SK-N-SH treated with all-trans-retinoic acid at 6 μM for 48 hours (cell line): Measurements from ENCODE around the gene PRR35.

ENCODE experiments used
- ATAC-seq: fragments of 200-7000 bp; cut with Tn5 transposase; 3 replicates; pipeline ENCODE4 v1.9.1; 2020; ENCODE audit warnings: mild to moderate bottlenecking, moderate library complexity
- BACH2 ChIP-seq: fragments of 250-450 bp; sonication (Bioruptor Pico); IDR thresholded peaks from 2 replicates; pipeline ENCODE4 v1.9.0; 2021; ENCODE audit warnings: mild to moderate bottlenecking, borderline replicate concordance
- CREB5 ChIP-seq: fragments of 250-450 bp; sonication (Bioruptor Pico); IDR thresholded peaks from 2 replicates; pipeline ENCODE4 v1.5.1; 2020; ENCODE audit warnings: low read depth, mild to moderate bottlenecking, moderate library complexity
- ESRRG ChIP-seq: fragments of 250-450 bp; sonication (Bioruptor Pico); IDR thresholded peaks from 2 replicates; pipeline ENCODE4 v1.6.1; 2021; ENCODE audit warnings: mild to moderate bottlenecking
- PATZ1 ChIP-seq: fragments of 250-450 bp; sonication (Bioruptor Pico); IDR thresholded peaks from 2 replicates; pipeline ENCODE4 v1.8.0; 2020; ENCODE audit warnings: mild to moderate bottlenecking, moderate library complexity, borderline replicate concordance
- PPARA ChIP-seq: fragments of 250-450 bp; sonication (Bioruptor Pico); IDR thresholded peaks from 2 replicates; pipeline ENCODE4 v1.5.0; 2020; ENCODE audit warnings: mild to moderate bottlenecking, borderline replicate concordance
- RARB ChIP-seq: fragments of 250-450 bp; sonication (Bioruptor Pico); IDR thresholded peaks from 2 replicates; pipeline ENCODE4 v1.8.0; 2021; ENCODE audit warnings: mild to moderate bottlenecking, moderate library complexity
- SNAI2 ChIP-seq: fragments of 250-450 bp; sonication (Bioruptor Pico); IDR thresholded peaks from 2 replicates; pipeline ENCODE4 v1.5.0; 2020; ENCODE audit warnings: mild to moderate bottlenecking, moderate library complexity
- TCF4 ChIP-seq: fragments of 250-450 bp; sonication (Bioruptor Pico); IDR thresholded peaks from 2 replicates; pipeline ENCODE4 v1.8.0; 2021; ENCODE audit warnings: mild to moderate bottlenecking, moderate library complexity, borderline replicate concordance
- TOX ChIP-seq: fragments of 250-450 bp; sonication (Bioruptor Pico); IDR thresholded peaks from 2 replicates; pipeline ENCODE4 v1.8.0; 2021; ENCODE audit warnings: mild to moderate bottlenecking, moderate library complexity, borderline replicate concordance
- TSHZ2 ChIP-seq: fragments of 250-450 bp; sonication (Bioruptor Pico); IDR thresholded peaks from 2 replicates; pipeline ENCODE4 v1.5.0; 2020; ENCODE audit warnings: mild to moderate bottlenecking, moderate library complexity
- ZC3H10 ChIP-seq: fragments of 250-450 bp; sonication (Bioruptor Pico); IDR thresholded peaks from 2 replicates; pipeline ENCODE4 v1.5.1; 2021; ENCODE audit warnings: mild to moderate bottlenecking, moderate library complexity
- ZFP3 ChIP-seq: fragments of 250-450 bp; sonication (Bioruptor Pico); IDR thresholded peaks from 2 replicates; pipeline ENCODE4 v1.5.0; 2020; ENCODE audit warnings: mild to moderate bottlenecking, moderate library complexity
- ZFP30 ChIP-seq: fragments of 450-650 bp; formaldehyde crosslinking; IDR thresholded peaks from 2 replicates; pipeline ENCODE4 v1.5.0; 2022; ENCODE audit warnings: mild to moderate bottlenecking, moderate library complexity
- ZNF565 ChIP-seq: fragments of 450-650 bp; formaldehyde crosslinking; conservative IDR thresholded peaks from 2 replicates; pipeline ENCODE4 v1.5.0; 2020; ENCODE audit warnings: low read depth, mild to moderate bottlenecking, moderate library complexity
- ZNF70 ChIP-seq: fragments of 450-650 bp; formaldehyde crosslinking; IDR thresholded peaks from 2 replicates; pipeline ENCODE4 v1.5.0; 2020; ENCODE audit warnings: mild to moderate bottlenecking, moderate library complexity
- TF ChIP-seq, protein P1 (sequence below): fragments of 250-450 bp; sonication (Bioruptor Pico); IDR thresholded peaks from 2 replicates; pipeline ENCODE4 v1.5.1; 2021; ENCODE audit warnings: mild to moderate bottlenecking, moderate library complexity
- TF ChIP-seq, protein P2 (sequence below): fragments of 250-450 bp; sonication (Bioruptor Pico); IDR thresholded peaks from 2 replicates; pipeline ENCODE4 v1.8.0; 2021; ENCODE audit warnings: low read depth, mild to moderate bottlenecking, moderate library complexity, borderline replicate concordance

Gene PRR35

GRCh38 chr16:551210-551609, 9.0 kb upstream of the PRR35 start:
- TF ChIP-seq ZNF565 (CRISPR knock-in tag) (no peak), TSHZ2 (no peak), ZFP30 (CRISPR knock-in tag) (no peak), BACH2 (CRISPR knock-in tag) (no peak), ZNF70 (CRISPR knock-in tag) (no peak), TOX (CRISPR knock-in tag) (no peak), SNAI2 (CRISPR knock-in tag) (no peak), TCF4 (CRISPR knock-in tag) (no peak), PPARA (CRISPR knock-in tag) (no peak), ZFP3 (no peak)
- TF ChIP-seq, protein P1, sequence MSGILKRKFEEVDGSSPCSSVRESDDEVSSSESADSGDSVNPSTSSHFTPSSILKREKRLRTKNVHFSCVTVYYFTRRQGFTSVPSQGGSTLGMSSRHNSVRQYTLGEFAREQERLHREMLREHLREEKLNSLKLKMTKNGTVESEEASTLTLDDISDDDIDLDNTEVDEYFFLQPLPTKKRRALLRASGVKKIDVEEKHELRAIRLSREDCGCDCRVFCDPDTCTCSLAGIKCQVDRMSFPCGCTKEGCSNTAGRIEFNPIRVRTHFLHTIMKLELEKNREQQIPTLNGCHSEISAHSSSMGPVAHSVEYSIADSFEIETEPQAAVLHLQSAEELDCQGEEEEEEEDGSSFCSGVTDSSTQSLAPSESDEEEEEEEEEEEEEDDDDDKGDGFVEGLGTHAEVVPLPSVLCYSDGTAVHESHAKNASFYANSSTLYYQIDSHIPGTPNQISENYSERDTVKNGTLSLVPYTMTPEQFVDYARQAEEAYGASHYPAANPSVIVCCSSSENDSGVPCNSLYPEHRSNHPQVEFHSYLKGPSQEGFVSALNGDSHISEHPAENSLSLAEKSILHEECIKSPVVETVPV (CRISPR knock-in tag): no peak
- TF ChIP-seq, protein P2, sequence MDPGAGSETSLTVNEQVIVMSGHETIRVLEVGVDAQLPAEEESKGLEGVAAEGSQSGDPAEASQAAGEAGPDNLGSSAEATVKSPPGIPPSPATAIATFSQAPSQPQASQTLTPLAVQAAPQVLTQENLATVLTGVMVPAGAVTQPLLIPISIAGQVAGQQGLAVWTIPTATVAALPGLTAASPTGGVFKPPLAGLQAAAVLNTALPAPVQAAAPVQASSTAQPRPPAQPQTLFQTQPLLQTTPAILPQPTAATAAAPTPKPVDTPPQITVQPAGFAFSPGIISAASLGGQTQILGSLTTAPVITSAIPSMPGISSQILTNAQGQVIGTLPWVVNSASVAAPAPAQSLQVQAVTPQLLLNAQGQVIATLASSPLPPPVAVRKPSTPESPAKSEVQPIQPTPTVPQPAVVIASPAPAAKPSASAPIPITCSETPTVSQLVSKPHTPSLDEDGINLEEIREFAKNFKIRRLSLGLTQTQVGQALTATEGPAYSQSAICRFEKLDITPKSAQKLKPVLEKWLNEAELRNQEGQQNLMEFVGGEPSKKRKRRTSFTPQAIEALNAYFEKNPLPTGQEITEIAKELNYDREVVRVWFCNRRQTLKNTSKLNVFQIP: no peak

GRCh38 chr16:552171-552570, 8.0 kb upstream of the PRR35 start:
- no peak for TF ChIP-seq BACH2 (CRISPR knock-in tag)
- TF ChIP-seq PATZ1 (CRISPR knock-in tag): no peak
- no peak for TF ChIP-seq ZNF565 (CRISPR knock-in tag)
- no peak for TF ChIP-seq CREB5 (CRISPR knock-in tag)
- no peak for TF ChIP-seq RARB
- no peak for TF ChIP-seq SNAI2 (CRISPR knock-in tag)
- TF ChIP-seq ZFP30 (CRISPR knock-in tag): no peak
- no peak for TF ChIP-seq ZC3H10 (CRISPR knock-in tag)
- no peak for TF ChIP-seq TCF4 (CRISPR knock-in tag)
- no peak for ATAC-seq

More at GRCh38 chr16:551210-551609, 9.0 kb upstream of the PRR35 start:
- no peak for ATAC-seq

- TF ChIP-seq ESRRG (CRISPR knock-in tag) (no peak), BACH2 (CRISPR knock-in tag) (no peak)
Measured at GRCh38 chr16:553601-554296, 6.4 kb upstream of the PRR35 start.

DNA sequence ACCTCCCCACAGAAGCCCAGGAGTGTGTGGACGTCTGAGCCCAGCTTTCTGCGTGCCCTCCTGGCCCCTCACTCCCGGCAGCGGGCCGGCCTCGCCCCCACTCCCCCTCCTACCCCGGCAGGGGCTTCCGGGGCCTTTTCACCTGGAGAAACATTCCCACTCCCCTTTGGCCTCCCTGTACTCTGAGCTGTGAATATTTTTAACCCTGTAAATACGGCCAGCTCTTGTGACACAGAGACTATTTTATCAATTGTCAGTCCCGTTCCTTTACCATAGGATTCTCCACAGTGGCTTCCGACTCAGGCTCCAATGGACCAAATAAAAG, 5.9 kb upstream of the PRR35 start:
- TF ChIP-seq BACH2 (CRISPR knock-in tag) (no peak), RARB (no peak), CREB5 (CRISPR knock-in tag) (no peak), TSHZ2 (no peak)
- ATAC-seq: no peak

More at GRCh38 chr16:553601-554296, 6.4 kb upstream of the PRR35 start:
- ATAC-seq: no peak
